Muscle layer of duodenum (tissue), 2 donors: Measurements from ENCODE around the gene PRDX4.

Source experiments
- H3K27ac ChIP-seq: one replicate; pipeline ENCODE4 v1.7.0; 2013; ENCODE audit warnings: mild to moderate bottlenecking, low read length
- H3K27me3 ChIP-seq: one replicate; pipeline ENCODE4 v1.7.0; 2013; ENCODE audit warnings: low read depth, mild to moderate bottlenecking, control low read depth, low read length
- H3K36me3 ChIP-seq, 2 donors: one replicate each; pipeline ENCODE4 v1.7.0; 2013; ENCODE audit warnings: low read length in 2 of 2, control low read depth in 1 of 2, mild to moderate bottlenecking in 1 of 2; ENCODE audit not compliant: insufficient read depth in 2 of 2, control insufficient read depth in 1 of 2
- H3K4me1 ChIP-seq, 2 donors: one replicate each; pipeline ENCODE4 v1.7.0; 2013; ENCODE audit warnings: low read length in 2 of 2, mild to moderate bottlenecking in 2 of 2, control low read depth in 1 of 2, moderate library complexity in 1 of 2; ENCODE audit not compliant: insufficient read depth in 2 of 2, control insufficient read depth in 1 of 2
- H3K4me3 ChIP-seq, 2 donors: one replicate each; pipeline ENCODE4 v1.7.0; 2013; ENCODE audit warnings: low read length in 2 of 2, low read depth in 1 of 2, mild to moderate bottlenecking in 1 of 2
- H3K9me3 ChIP-seq, 2 donors: one replicate each; pipeline ENCODE4 v1.7.0; 2013; ENCODE audit warnings: low read length in 2 of 2, control low read depth in 1 of 2, mild to moderate bottlenecking in 1 of 2; ENCODE audit not compliant: control insufficient read depth in 1 of 2
- donor health status: healthy.

PRDX4 gene

GRCh38 chrX:23667239-23668177 lies at the start of gene PRDX4:
TSS of gene PRDX4 (plus strand) at chrX:23667493. CDS start at chrX:23667571, 78 bp downstream.
- no peaks in the 10 kb centered on the region for H3K9me3 ChIP-seq
- H3K4me1 ChIP-seq, result peaks cover 0 to 3% of the 10 kb centered on the region in 2 donors
- H3K27me3 ChIP-seq, result no peaks in the 10 kb centered on the region
- H3K27ac ChIP-seq, result peak within 1 kb of the TSS; percentile 39
- H3K4me3 ChIP-seq, result peak within 1 kb of the TSS; percentile 69 to 76
- no peaks in the 10 kb centered on the region for H3K36me3 ChIP-seq

- no peaks in the 10 kb centered on the region for H3K4me1 ChIP-seq
- H3K27ac ChIP-seq, result no peak overlapping the region
- H3K27me3 ChIP-seq, result no peaks in the 10 kb centered on the region
- H3K9me3 ChIP-seq, result no peaks in the 10 kb centered on the region
- no peaks in the 10 kb centered on the region for H3K36me3 ChIP-seq
- H3K4me3 ChIP-seq, result no peak overlapping the region
Observed at GRCh38 chrX:23621621-23622265, 45.5 kb upstream of the PRDX4 start.

- H3K4me1 ChIP-seq, result no peaks in the 10 kb centered on the region
- H3K27me3 ChIP-seq, result no peaks in the 10 kb centered on the region
- no peaks in the 10 kb centered on the region for H3K36me3 ChIP-seq
- H3K9me3 ChIP-seq, result no peaks in the 10 kb centered on the region
- no peak overlapping the region for H3K27ac ChIP-seq
- no peak overlapping the region for H3K4me3 ChIP-seq
Observed at GRCh38 chrX:23623797-23624196, 43.5 kb upstream of the PRDX4 start.

- H3K27me3 ChIP-seq, result no peaks in the 10 kb centered on the region
- no peaks in the 10 kb centered on the region for H3K9me3 ChIP-seq
- H3K4me3 ChIP-seq, result no peak overlapping the region
- no peak overlapping the region for H3K27ac ChIP-seq
- H3K36me3 ChIP-seq, result no peaks in the 10 kb centered on the region
- no peaks in the 10 kb centered on the region for H3K4me1 ChIP-seq
Observed at GRCh38 chrX:23626651-23627050, 40.6 kb upstream of the PRDX4 start.

- H3K4me1 ChIP-seq, result no peaks in the 10 kb centered on the region
- H3K27ac ChIP-seq, result no peak overlapping the region
- H3K9me3 ChIP-seq, result no peaks in the 10 kb centered on the region
- no peaks in the 10 kb centered on the region for H3K27me3 ChIP-seq
- H3K36me3 ChIP-seq, result no peaks in the 10 kb centered on the region
- H3K4me3 ChIP-seq, result no peak overlapping the region
Observed at GRCh38 chrX:23628131-23628530, 39.2 kb upstream of the PRDX4 start.

- H3K27me3 ChIP-seq, result no peaks in the 10 kb centered on the region
- no peak overlapping the region for H3K4me3 ChIP-seq
- H3K9me3 ChIP-seq, result no peaks in the 10 kb centered on the region
- no peaks in the 10 kb centered on the region for H3K4me1 ChIP-seq
- no peaks in the 10 kb centered on the region for H3K36me3 ChIP-seq
- H3K27ac ChIP-seq, result no peak overlapping the region
Observed at GRCh38 chrX:23631136-23631535, 36.2 kb upstream of the PRDX4 start.

- no peaks in the 10 kb centered on the region for H3K27me3 ChIP-seq
- no peak overlapping the region for H3K27ac ChIP-seq
Observed at GRCh38 chrX:23633834-23634580, 33.3 kb upstream of the PRDX4 start.

GRCh38 chrX:23637187-23637586 lies 30.1 kb upstream of the PRDX4 start:
- no peaks in the 10 kb centered on the region for H3K9me3 ChIP-seq

More at GRCh38 chrX:23633834-23634580, 33.3 kb upstream of the PRDX4 start:
- Histone ChIP-seq H3K4me3 (no peak overlapping the region), H3K4me1 (no peaks in the 10 kb centered on the region), H3K36me3 (no peaks in the 10 kb centered on the region), H3K9me3 (no peaks in the 10 kb centered on the region)

GRCh38 chrX:23643020-23643419 lies 24.3 kb upstream of the PRDX4 start:
- no peaks in the 10 kb centered on the region for H3K36me3 ChIP-seq
- H3K9me3 ChIP-seq, result no peaks in the 10 kb centered on the region
- no peaks in the 10 kb centered on the region for H3K27me3 ChIP-seq
- no peaks in the 10 kb centered on the region for H3K4me1 ChIP-seq
- H3K4me3 ChIP-seq, result no peak overlapping the region
- H3K27ac ChIP-seq, result no peak overlapping the region

More at GRCh38 chrX:23637187-23637586, 30.1 kb upstream of the PRDX4 start:
- H3K4me1 ChIP-seq, result no peaks in the 10 kb centered on the region
- no peaks in the 10 kb centered on the region for H3K36me3 ChIP-seq
- H3K27me3 ChIP-seq, result no peaks in the 10 kb centered on the region
- H3K27ac ChIP-seq, result no peak overlapping the region
- H3K4me3 ChIP-seq, result no peak overlapping the region

GRCh38 chrX:23644744-23645143 lies 22.5 kb upstream of the PRDX4 start:
- Histone ChIP-seq H3K4me1 (no peaks in the 10 kb centered on the region), H3K27me3 (no peaks in the 10 kb centered on the region), H3K36me3 (no peaks in the 10 kb centered on the region), H3K9me3 (no peaks in the 10 kb centered on the region), H3K27ac (no peak overlapping the region), H3K4me3 (no peak overlapping the region)

GRCh38 chrX:23656091-23656490 lies 11.2 kb upstream of the PRDX4 start:
- H3K27ac ChIP-seq, result no peak overlapping the region
- no peaks in the 10 kb centered on the region for H3K36me3 ChIP-seq
- H3K4me1 ChIP-seq, result no peaks in the 10 kb centered on the region
- H3K9me3 ChIP-seq, result no peaks in the 10 kb centered on the region
- H3K27me3 ChIP-seq, result no peaks in the 10 kb centered on the region
- no peak overlapping the region for H3K4me3 ChIP-seq
